Stimulated activated CD4-positive, alpha-beta T cell treated with anti-CD3 and anti-CD28 coated beads, Interleukin-15, amount 100 ng/mL, for 24 hours (primary cell): Measurements from ENCODE around the gene KIF18B.
A peak's percentile ranks its signal among the peaks of the same experiment; 100 is the strongest.

Experiments used
- DNase-seq: peaks from one replicate; pipeline ENCODE4 v3.0.0-alpha.2; 2020

KIF18B gene

DNA sequence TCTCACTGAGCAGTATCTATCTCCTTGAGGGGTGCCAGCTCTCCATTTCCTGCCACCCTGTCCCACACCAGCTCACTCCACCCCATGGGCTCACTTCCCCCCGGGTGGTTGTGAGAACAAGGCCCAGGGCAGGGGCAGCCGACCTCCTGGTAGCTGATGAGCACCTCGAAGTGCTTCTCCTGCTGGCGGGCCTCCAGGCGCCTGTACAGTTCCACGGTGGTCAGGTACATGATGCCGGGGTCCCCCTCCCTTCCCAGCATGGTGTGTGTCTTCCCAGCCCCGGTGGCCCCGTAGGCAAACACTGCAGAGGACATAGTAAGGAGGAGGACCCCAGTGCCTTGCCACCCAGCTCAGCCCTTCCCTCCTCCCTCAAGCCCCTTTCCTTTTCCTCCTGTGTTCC is 12.5 kb downstream of the KIF18B start:
- no peak for DNase-seq

DNA sequence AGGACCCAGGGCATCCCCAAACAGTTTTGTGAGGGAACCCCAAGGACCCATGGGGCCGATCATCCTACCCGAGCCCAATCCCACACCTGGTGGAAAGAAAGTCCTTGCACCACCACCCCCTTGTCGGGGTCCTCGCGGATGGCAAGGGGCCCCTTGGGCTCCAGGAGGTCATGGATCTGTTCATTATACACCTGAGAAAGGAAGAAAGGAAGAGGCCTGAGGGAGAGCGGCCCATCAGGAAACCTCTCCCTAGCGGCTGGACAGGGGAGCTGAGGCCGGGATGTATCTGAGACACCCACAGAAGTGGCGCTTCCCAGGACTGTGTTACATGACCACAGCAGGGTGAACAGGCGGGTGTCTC is 12.8 kb downstream of the KIF18B start:
- DNase-seq, result no peak

GRCh38 chr17:44933824-44934744 is 13.5 kb downstream of the KIF18B start:
- DNase-seq, result no peak

DNA sequence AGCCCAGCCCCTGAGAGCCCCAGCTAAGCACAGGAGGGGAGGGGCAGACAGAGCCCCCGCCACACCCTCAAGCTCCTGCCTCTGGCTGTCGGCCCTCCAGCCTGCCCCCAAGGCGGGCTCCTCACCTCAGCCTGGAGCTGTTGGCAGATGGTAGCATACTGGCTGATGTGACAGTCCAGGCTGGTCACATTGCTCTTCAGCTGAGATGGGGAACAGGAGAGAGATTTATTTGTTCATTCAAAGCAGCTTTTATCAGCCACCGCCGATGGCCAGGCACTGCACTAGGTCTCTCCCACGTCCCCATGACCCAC is 14.8 kb downstream of the KIF18B start:
- no peak for DNase-seq

GRCh38 chr17:44932096-44932786 is 15.3 kb downstream of the KIF18B start:
- DNase-seq, result no peak

DNA sequence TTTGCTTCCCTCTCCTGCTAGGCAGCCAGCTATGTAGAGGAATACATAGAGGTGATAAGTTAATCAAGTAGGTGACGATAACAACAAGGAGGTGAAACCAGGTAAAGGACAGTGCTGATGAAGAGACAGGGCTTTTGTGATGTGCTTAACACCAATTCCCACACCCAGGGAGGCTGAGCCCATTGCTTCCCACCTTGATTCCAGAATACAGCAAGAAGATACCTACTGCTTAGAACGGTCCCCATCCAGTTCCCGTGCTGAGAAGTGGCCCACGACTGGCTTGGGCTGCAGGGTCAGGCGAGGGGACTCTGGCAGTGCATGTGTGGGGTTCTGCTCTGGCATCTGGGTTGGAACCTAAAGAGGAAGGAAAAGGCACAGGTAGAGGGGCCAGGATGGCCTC is 16.2 kb downstream of the KIF18B start:
- DNase-seq, result no peak

DNA sequence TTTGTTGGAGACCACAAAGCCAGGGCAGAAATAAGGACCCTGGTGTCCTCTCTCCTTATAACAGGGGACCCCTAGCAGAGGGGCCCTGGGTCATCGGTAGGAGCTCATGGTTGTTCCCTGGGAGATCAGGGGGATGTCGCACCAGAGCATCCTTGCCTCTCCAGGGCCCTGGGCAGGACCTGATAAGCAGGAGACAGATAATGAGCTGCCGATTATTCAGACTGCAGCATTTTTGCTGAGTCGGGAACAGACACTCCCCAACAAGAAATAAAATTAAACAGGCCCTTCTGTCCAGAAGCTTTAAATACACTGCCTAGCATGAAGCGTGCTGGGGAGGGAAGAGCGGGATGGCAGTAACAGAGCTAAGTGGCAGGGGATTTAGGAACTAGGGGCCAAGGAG is 16.9 kb downstream of the KIF18B start:
- no peak for DNase-seq

GRCh38 chr17:44928950-44929720 is 18.4 kb downstream of the KIF18B start:
- no peak for DNase-seq

DNA sequence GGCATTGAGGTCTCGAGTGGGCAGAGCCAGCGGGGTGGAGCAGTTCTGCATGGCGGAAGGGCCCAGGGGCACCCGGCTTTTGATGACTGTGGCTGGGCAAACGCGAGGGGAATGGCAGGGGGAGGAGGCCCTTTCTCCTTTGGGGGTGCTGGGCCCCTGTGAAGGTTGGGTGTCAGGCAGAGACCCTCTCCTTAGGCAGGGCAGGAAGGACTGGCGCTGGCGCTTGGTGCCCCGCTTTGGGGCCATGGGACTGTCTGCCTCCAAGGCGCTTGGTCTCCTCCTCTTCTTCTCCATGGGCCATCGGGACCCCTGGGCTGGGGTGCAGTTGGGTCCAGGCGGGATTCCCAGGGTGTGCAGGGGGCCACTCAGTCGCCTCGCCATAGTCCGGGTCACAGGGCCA is 19.4 kb downstream of the KIF18B start:
- no peak for DNase-seq

DNA sequence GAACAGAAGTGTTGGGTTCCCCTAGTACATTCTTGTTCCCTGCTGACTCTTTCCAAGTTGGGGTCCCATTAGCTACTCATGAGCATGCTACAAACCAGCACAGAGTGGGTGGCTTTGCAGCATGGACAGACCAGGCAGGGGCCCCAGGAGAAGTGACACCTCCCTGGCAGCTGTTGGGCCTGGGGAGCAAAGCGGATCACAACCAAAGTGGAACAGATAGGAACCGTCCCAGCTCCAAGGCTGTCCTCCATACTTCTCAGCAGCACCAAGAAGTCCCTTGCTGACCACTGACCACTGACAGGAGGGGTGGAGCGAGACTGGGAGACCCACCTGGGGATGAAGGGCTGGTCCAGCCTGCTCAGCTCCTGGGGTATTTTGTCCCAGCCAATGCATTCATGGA is 19.9 kb downstream of the KIF18B start:
- no peak for DNase-seq

- DNase-seq, result no peak
Measured at GRCh38 chr17:44926821-44927525, 20.6 kb downstream of the KIF18B start.

DNA sequence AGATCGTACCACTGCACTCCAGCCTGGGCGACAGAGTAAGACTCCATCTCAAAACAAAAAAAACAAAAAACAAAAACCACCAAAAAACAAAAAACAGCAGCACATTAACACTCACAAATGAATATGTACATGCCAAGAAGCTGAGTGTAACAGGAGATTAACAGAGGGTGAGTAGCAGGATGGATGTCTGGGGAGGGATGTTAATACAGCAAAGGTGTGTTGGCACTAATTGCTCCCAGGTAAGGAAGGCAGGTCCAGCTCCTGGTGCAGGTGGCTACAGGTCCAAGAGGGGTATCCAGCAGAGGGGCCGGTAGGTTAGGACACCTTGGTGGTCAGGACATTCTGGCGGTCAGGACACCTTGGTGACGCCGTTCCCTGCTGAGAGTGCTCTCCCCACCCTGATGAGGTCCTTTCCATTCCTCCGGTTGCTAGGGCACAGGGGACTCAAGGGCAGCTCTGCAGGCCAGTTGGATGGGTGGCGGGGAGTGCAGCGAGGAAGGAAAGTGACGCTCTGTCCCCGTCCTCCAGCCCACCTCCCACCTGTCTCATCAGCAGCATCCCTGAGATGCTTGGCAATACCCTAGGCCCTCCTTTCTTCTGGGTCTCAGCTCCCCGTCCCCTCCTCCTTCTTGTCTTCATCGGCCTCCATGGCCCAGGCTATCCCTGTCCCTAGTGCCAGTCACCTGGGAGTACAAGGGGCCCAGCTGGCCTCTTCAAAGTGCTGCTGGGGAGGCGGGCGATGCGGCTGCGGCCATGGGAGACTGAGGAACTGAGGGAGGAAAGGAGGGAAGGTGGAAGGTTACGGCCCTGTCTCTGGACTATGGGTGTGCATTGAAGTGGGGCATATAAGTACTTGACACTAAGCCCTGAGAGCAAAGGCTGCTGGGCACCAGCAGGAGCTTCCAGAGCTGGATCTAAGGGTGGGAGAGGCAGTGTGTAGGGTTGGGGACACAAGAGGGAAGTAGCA is 21.6 kb downstream of the KIF18B start:
- DNase-seq, result no peak

GRCh38 chr17:44924107-44924544 is 23.4 kb downstream of the KIF18B start:
- DNase-seq, result no peak

GRCh38 chr17:44922746-44923470 is 24.7 kb downstream of the KIF18B start:
- no peak for DNase-seq

DNA sequence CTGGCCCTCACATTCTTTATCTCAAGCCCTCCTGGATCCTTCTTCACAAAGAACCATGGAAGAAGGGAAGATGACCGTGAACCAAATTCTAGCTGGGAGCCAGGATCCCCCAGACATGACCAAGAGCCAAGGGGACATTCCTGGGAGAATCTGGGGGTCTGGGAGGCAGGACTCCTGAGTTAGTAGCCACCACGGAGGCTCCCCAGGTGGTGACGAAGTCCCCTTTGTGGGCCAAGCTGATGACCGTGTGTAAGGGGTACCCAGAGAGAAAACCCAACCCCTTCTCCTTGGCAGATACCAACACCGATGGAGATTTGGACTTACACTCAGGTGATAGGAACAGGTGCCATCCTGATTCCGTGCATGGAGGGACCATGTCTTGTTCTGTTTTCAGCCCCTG is 25.4 kb downstream of the KIF18B start:
- no peak for DNase-seq

GRCh38 chr17:44921122-44921882 is 26.3 kb downstream of the KIF18B start:
- DNase-seq, result no peak

- DNase-seq, result no peak
Measured at GRCh38 chr17:44920565-44920940, 27.0 kb downstream of the KIF18B start.

DNA sequence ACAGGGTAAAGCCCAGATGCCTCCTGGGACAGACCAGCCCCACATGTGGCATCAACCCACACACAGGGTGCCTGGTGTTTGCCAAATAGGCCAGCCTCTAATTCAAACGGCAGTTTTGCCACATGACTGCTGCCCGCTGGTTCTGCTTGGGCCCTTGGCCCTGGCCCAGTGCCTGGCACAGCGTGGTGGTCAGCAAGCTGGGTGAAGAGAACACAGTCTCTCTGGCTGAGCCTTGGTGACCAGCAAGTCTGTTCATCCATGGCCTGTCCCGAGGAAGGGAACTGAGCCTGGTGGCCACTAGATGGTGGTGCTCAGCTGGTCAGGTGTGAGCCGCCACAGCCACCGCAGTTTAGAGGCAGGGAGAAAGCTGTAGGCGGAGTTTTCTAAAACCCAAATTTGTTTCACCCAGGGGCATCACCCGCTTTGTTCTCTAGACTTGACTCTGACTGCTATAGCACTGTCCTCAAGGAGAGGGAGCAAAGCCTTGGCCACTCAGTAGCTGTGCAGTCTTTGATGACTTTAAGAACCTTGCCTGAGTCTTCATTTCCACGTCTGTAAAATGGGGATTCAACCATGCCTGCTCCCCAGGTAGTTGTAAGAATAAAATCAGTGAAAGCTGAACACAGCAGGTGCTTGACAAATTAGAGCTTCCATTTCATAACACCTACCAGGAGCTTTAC is 27.5 kb downstream of the KIF18B start:
- DNase-seq, result peak; percentile 71

GRCh38 chr17:44919411-44919810 is 28.2 kb downstream of the KIF18B start:
- no peak for DNase-seq

DNA sequence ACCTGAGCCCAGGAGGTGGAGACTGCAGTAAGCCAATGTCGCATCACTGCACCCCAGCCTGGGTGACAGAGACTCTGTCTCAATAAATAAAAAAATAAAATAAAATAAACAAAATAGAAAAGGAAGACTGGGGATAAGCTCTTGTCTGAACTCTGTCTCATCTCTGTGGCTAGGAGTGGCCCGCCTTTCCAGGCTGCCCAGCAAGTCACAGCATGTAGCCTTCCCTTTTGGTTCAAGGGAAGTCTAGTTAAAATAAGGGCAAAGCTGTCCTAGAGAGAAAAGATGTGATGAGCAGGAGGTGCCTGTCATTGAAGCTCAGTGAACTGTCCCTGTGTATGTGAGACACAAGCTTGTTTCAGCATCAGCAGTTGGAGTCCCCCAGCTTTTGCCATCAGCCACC is 29.6 kb downstream of the KIF18B start:
- no peak for DNase-seq
